Activated CD8-positive, alpha-beta T cell treated with anti-CD3 and anti-CD28 coated beads for 36 hours (primary cell): ENCODE results near the gene AQP6. TPM values are rescaled to one million over a fixed set of nuclear protein-coding genes. Genes with fewer than 3 reads are reported as not detected.

Experiments used
- ATAC-seq: fragments of 200-7000 bp; cut with Tn5 transposase; one replicate; pipeline ENCODE4 v1.10.0; 2021; ENCODE audit warnings: mild to moderate bottlenecking, moderate library complexity
- CTCF ChIA-PET: fragments of 350-600 bp; sonication (Branson Sonifier 250); formaldehyde crosslinking; loops from one replicate; lab custom pipeline; 2021; ENCODE audit warnings: antibody characterized with exemption; lab: Charles Lee
- POLR2A ChIA-PET: fragments of 350-600 bp; sonication (Branson Sonifier 250); formaldehyde crosslinking; loops from one replicate; lab custom pipeline; 2021; ENCODE audit warnings: antibody characterized with exemption; lab: Charles Lee
- DNase-seq: peaks from one replicate; pipeline ENCODE4 v3.0.0-alpha.2; 2020
- H3K27ac Mint-ChIP-seq: one replicate; pipeline ENCODE4 v1.8.0; 2021; ENCODE audit warnings: mild to moderate bottlenecking, mixed read lengths
- H3K27me3 Mint-ChIP-seq: one replicate; pipeline ENCODE4 v1.8.0; 2021; ENCODE audit warnings: mixed read lengths
- H3K36me3 Mint-ChIP-seq: one replicate; pipeline ENCODE4 v1.8.0; 2021; ENCODE audit warnings: low read depth, mixed read lengths
- H3K4me1 Mint-ChIP-seq: one replicate; pipeline ENCODE4 v1.8.0; 2021; ENCODE audit warnings: low read depth, mixed read lengths
- H3K4me3 Mint-ChIP-seq: one replicate; pipeline ENCODE4 v1.8.0; 2021; ENCODE audit warnings: mild to moderate bottlenecking, moderate library complexity, mixed read lengths
- H3K9me3 Mint-ChIP-seq: one replicate; pipeline ENCODE4 v1.8.0; 2021; ENCODE audit warnings: mixed read lengths
- CTCF ChIP-seq: fragments of 200-600 bp; IDR thresholded peaks from one replicate; pipeline ENCODE4 v1.8.0; 2022; ENCODE audit warnings: antibody characterized with exemption, mild to moderate bottlenecking
- intact Hi-C: fragments of 100-400 bp; cut with micrococcal nuclease; formaldehyde crosslinking; loops from one replicate; pipeline ENCODE4 v1.10.0; 2022
- total RNA-seq, 2 experiments: library from RNA; stranded (reverse); gene quantifications; one replicate each; pipeline ENCODE4 v1.2.3, GENCODE V29; 2021

AQP6 gene
- total RNA-seq, 2 experiments from 2014 or later, result not detected

DNA sequence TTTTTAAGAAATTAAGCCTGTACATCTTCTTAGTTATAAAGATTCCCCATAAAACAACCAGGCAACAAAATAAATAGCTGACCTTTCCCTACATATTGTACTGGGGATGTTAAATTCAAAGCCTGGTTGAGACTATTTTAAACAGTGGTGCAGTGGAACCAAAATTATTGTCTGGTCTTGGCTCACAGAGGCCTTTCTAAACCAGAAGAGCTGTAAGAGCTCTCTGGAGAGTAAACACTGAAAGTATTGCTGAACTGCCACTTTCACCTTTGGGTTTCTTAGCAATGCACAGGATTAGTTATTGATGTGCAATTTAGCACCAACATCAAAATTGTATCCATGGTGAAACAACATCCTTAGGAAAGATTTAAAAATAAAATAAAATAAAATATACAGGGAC, 31.9 kb downstream of the AQP6 start:
- Mint-ChIP-seq H3K4me1 (peaks cover 4% of the 10 kb centered on the region), H3K27ac (no peak overlapping the region), H3K4me3 (no peak overlapping the region), H3K9me3 (no peaks in the 10 kb centered on the region), H3K27me3 (no peaks in the 10 kb centered on the region), H3K36me3 (peaks cover 37% of the 10 kb centered on the region)
- CTCF ChIA-PET, result interaction anchor here (0.7 to 4.4 kb wide), 4 partner anchors 9 to 51 kb away, joined by 3 to 20 read pairs (median 9); no protein-coding TSS in a partner anchor
- ATAC-seq (no peak), DNase-seq (no peak)
- TF ChIP-seq CTCF, result no peak
- POLR2A ChIA-PET, result interaction anchor here (1.2 to 1.5 kb wide), 3 partner anchors 9 to 398 kb away, joined by 4 read pairs; no protein-coding TSS in a partner anchor
- intact Hi-C loops, result no loop called here

DNA sequence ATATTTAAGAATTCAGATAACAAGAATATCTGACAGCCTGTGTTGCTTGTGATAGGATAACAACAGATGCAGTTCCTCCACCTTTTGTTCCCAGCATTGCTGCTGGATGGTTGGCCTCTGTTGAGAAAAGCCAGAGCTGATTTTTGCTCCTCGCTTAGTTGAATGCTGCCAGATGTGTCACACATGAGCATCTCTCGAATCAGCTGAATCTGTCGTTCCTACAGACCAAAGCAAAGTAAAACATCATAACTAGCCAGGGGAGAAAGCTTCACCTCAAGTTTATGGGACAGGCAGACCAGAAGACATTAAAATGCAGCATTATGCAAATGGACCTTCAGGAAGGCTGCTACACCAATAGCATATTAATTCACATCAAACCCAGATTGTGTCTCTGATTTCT, 32.4 kb downstream of the AQP6 start:
- H3K4me3 Mint-ChIP-seq, result no peak overlapping the region
- peaks cover 37% of the 10 kb centered on the region for H3K36me3 Mint-ChIP-seq
- peaks cover 4% of the 10 kb centered on the region for H3K4me1 Mint-ChIP-seq
- no peaks in the 10 kb centered on the region for H3K9me3 Mint-ChIP-seq
- no peaks in the 10 kb centered on the region for H3K27me3 Mint-ChIP-seq
- TF ChIP-seq CTCF, result no peak
- ATAC-seq (no peak), DNase-seq (no peak)
- intact Hi-C loops, result no loop called here
- ChIA-PET CTCF (interaction anchor here (0.7 to 4.4 kb wide), 3 partner anchors 9 to 38 kb away, joined by 3 to 20 read pairs (median 13); no protein-coding TSS in a partner anchor), POLR2A (interaction anchor here (0.6 to 1.5 kb wide), 2 partner anchors 398 to 1390 kb away, joined by 3 to 4 read pairs; no protein-coding TSS in a partner anchor)
- no peak overlapping the region for H3K27ac Mint-ChIP-seq

DNA sequence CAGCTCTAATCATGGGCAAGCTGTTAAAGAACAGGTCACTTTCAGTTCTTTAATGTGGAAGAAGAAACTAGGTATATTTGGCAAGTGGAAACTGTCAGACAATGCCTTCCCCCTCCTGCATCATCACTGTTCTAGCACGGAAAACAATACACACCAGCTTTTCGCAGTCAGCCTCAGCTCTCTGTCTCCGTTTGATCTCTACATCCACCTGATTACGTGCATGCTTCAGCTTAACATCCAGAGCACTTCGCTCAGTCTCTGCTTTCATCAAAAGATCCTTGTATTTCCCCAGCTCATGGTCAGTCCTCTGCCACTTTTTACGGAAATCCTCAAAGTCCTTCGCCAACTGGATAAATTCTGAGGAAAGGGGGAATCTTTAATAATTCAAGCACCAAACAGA, 33.5 kb downstream of the AQP6 start:
- Mint-ChIP-seq H3K9me3 (no peaks in the 10 kb centered on the region), H3K4me3 (no peak overlapping the region), H3K4me1 (peaks cover 4% of the 10 kb centered on the region), H3K36me3 (peaks cover 32% of the 10 kb centered on the region), H3K27ac (no peak overlapping the region), H3K27me3 (no peaks in the 10 kb centered on the region)
- ATAC-seq, result no peak
- no peak for TF ChIP-seq CTCF
- CTCF ChIA-PET, result interaction anchor here (0.7 to 4.4 kb wide), 8 partner anchors 11 to 139 kb away, joined by 3 to 20 read pairs (median 4); partner anchors contain the start of gene COX14
- intact Hi-C loops, result no loop called here
- no peak for DNase-seq
- POLR2A ChIA-PET, result interaction anchor here (1.7 kb wide), 1 partner anchor 12 kb away, joined by 7 read pairs; no protein-coding TSS in a partner anchor

GRCh38 chr12:50006754-50007442, 34.2 kb downstream of the AQP6 start:
- ChIA-PET CTCF (interaction anchor here (0.7 to 4.4 kb wide), 9 partner anchors 10 to 140 kb away, joined by 3 to 20 read pairs (median 4); partner anchors contain the start of gene COX14), POLR2A (interaction anchor here (0.6 to 1.7 kb wide), 3 partner anchors 8 to 30 kb away, joined by 3 to 7 read pairs (median 4); no protein-coding TSS in a partner anchor)
- Mint-ChIP-seq H3K36me3 (peaks cover 32% of the 10 kb centered on the region), H3K9me3 (no peaks in the 10 kb centered on the region), H3K4me3 (no peak overlapping the region), H3K27me3 (no peaks in the 10 kb centered on the region), H3K4me1 (peaks cover 4% of the 10 kb centered on the region), H3K27ac (no peak overlapping the region)
- no peak for TF ChIP-seq CTCF
- ATAC-seq (no peak), DNase-seq (no peak)
- intact Hi-C loops, result no loop called here
